Inferior parietal cortex (tissue), 1 donor: ENCODE data around the gene VMP1.
"Not testable (repeated sequence)": the region's sequence is repeated elsewhere in the genome, so short reads cannot be mapped to it uniquely, and the experiment has no call there.

Experiments
- DNase-seq: peaks from one replicate; pipeline ENCODE4 v3.0.0-alpha.2; 2016; ENCODE audit errors: extremely low spot score

The VMP1 gene

DNA sequence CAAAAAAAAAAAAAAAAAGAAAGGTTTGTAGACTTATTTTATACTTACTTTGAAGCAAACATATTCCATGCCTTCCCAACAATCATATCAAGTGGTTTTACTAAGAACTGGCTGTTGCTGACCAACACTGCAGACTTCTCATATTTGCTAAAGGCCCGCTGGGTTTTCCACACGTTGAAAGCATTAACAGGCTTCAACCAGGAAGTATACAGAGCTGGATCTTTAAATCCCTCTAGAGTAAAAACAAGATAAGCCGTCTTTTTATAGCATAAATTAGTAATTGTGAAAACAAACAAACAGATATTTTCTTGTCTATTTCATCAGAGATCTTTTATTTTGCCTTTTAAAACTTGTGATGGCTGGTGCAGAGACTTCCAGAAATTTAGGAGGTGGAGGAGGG is 156.2 kb downstream of the VMP1 start:
- no peak for DNase-seq

GRCh38 chr17:59869941-59870218 is 162.4 kb downstream of the VMP1 start:
- DNase-seq: no peak

DNA sequence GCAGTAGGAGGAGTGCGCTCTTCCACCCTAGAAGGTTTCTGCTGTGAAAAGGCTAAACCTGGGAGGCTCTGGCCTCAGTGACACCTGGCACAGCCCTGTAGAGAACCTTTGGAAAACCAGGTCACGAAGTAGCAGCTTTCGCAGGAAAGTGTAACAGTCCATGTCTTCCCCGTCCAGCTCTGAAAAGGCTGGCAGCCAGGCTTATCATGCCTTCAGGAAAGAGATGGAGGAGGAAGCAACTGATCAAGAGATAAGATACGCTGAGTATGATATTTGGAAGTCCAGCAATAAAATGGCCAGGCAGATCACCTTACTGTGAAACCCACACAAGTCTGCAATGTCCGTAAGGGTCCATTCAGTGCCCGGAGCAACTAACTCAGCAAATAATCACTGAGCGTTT is 163.0 kb downstream of the VMP1 start:
- DNase-seq: no peak

DNA sequence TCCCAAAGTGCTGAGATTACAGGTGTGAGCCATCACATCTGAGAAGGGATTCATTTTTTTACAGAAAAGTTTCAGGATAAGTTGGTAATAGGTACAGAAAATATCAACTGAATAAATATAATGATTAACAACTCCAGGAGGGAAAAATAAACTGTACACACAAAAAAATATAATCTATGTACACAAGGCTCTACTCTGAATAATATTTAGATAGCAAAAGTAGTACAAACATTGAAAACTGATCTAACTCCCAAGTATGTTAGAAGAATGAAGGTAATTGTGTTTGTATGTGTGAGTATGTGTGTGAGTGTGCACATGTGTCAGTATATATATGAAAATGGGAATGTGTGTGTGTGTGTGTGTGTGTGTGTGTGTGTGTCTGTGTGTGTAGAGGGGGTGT is 164.9 kb downstream of the VMP1 start:
- DNase-seq: no peak

GRCh38 chr17:59873414-59873813 is 166.0 kb downstream of the VMP1 start:
- DNase-seq: not testable (repeated sequence)

DNA sequence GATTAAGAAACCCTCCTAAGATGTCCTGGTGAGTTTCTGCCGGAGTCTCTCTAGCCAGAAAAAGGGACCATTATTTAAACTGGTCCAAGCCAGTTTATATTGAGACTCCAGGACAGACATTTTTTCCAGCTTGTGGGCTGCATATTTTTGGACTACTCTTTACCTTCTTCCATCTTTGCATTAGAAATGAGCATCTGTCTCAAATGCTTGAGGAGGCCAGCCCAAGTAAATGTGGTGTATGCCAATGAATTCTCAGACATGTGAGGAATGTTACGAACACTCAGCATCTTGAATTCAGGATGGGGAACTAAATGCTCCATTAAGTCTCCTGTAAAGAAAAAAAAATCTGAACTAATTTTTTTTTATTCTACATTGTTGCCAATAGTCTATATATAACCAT is 166.9 kb downstream of the VMP1 start:
- no peak for DNase-seq

DNA sequence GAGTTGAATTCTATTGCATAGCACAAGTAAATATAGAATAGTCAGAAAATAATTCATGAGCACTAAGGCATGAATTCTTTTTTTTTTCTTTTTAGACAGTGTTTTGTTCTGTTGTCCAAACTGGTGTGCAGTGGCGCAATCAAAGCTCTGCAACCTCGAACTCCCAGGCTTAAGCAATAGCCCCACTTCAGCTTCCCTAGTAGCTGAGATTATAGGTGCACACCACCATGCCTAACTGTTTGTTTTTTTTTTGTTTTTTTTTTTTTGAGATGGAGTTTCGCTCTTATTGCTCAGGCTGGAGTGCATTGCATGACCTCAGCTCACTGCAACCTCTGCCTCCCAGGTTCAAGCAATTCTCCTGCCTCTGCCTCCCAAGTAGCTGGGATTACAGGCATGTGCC is 168.7 kb downstream of the VMP1 start:
- DNase-seq: no peak

- no peak for DNase-seq
These were observed 170.5 kb downstream of the VMP1 start for GRCh38 chr17:59877965-59878364.

DNA sequence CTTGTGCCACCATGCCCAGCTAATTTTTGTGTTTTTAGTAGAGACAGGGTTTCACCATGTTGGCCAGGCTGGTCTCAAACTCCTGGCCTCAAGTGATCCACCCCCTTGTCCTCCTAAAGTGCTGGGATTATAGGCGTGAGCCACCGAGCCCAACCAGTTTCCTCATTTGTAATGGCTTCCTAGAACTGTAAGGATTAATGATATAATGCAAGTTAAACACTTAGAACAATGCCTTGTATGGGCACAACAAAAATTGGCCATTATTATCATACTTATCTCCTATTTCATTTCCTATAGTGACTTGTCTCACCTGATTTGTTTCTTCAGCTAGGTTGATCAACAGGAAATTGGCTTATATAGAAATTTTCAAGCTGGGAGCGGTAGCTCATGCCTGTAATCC is 171.2 kb downstream of the VMP1 start:
- no peak for DNase-seq

- DNase-seq: no peak
These were observed 177.4 kb downstream of the VMP1 start for GRCh38 chr17:59884861-59885260.

DNA sequence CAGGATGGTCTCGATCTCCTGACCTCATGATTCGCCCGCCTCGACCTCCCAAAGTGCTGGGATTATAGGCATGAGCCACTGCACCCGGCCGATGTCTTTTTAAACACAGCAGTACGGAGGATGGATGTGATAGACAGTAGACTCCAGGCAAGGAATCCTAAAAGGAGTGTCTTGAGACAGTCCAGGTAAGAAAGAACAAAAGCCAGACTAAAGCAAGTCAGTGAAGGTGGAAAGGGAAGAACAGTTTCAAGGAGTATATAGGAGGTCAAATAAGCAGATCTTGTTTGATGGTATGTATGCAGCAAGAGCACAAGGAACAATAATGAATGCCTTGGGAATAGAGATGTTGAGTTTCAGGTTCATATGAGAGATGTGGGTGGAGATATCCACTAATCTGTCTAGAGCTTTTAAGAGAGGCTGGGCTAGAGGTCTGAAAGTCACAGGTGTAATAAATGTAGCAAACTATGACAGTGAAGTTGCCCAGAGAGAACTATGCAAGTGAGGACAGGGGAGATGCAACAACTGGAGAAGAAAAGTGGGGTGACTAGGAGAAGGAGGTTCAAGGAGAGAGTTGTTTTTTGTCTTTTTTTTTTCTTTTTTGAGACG is 180.8 kb downstream of the VMP1 start:
- DNase-seq: no peak

DNA sequence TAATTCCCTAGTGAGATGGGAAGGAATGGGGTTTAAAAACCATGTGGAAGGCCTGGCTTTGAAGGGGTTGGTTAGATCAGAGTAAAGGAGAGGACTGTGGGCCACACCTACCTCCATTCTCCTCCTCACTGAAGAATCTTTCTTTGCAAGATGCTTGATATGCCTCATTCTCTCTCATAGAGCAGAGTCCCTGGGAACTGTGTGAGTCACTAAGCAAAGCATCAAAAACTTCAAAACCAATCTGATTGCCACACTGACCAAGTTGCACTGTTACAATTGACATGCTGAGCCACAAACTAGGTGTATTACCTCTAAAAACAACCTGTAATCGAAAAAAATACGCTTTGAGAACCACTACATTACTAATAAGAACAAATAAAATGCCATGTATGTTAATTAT is 183.3 kb downstream of the VMP1 start:
- no peak for DNase-seq
